WTC11 (cell line): ENCODE results near the gene DNAH1. TPM values are rescaled to one million over a fixed set of nuclear protein-coding genes. Genes with fewer than 3 reads are reported as not detected.

Experiments used
- ATAC-seq: fragments of 200-7000 bp; cut with Tn5 transposase; 2 replicates; pipeline ENCODE4 v1.10.0; 2021; ENCODE audit warnings: mild to moderate bottlenecking, moderate library complexity
- CTCF ChIA-PET: fragments of 300-600 bp; sonication (Branson Sonifier 250); formaldehyde crosslinking; loops from one replicate; lab custom pipeline; 2021; ENCODE audit warnings: antibody characterized with exemption; lab: Charles Lee
- POLR2A ChIA-PET: fragments of 350-600 bp; sonication (Branson Sonifier 250); formaldehyde crosslinking; loops from one replicate; lab custom pipeline; 2021; ENCODE audit warnings: antibody characterized with exemption; lab: Charles Lee
- DNase-seq: peaks from one replicate; pipeline ENCODE4 v3.0.0; 2021; ENCODE audit warnings: low spot score
- H3K27ac Mint-ChIP-seq: 2 replicates; pipeline ENCODE4 v1.8.0; 2021; ENCODE audit warnings: mixed read lengths
- H3K27me3 Mint-ChIP-seq: 2 replicates; pipeline ENCODE4 v1.8.0; 2021; ENCODE audit warnings: low read depth, mild to moderate bottlenecking, moderate library complexity, mixed read lengths
- H3K36me3 Mint-ChIP-seq: 2 replicates; pipeline ENCODE4 v1.8.0; 2021; ENCODE audit warnings: mixed read lengths
- H3K4me1 Mint-ChIP-seq: 2 replicates; pipeline ENCODE4 v1.8.0; 2022; ENCODE audit warnings: mixed read lengths
- H3K4me3 Mint-ChIP-seq: 2 replicates; pipeline ENCODE4 v1.8.0; 2021; ENCODE audit warnings: mild to moderate bottlenecking, moderate library complexity, mixed read lengths
- H3K9me3 Mint-ChIP-seq: 2 replicates; pipeline ENCODE4 v1.8.0; 2021; ENCODE audit warnings: mixed read lengths
- ATF6 ChIP-seq: sonication (generic); formaldehyde crosslinking; IDR thresholded peaks from 2 replicates; pipeline ENCODE4 v1.8.1; 2023; ENCODE audit warnings: mild to moderate bottlenecking, missing genetic modification reagents
- CREM ChIP-seq: sonication (generic); formaldehyde crosslinking; IDR thresholded peaks from 2 replicates; pipeline ENCODE4 v1.8.1; 2022; ENCODE audit warnings: mild to moderate bottlenecking, missing genetic modification reagents, moderate library complexity
- E2F1 ChIP-seq: sonication (generic); formaldehyde crosslinking; IDR thresholded peaks from 2 replicates; pipeline ENCODE4 v1.8.0; 2022; ENCODE audit warnings: mild to moderate bottlenecking, missing genetic modification reagents
- GRHL2 ChIP-seq: fragments of 250-450 bp; sonication (Bioruptor Pico); IDR thresholded peaks from 2 replicates; pipeline ENCODE4 v1.8.0; 2022; ENCODE audit warnings: mild to moderate bottlenecking, moderate library complexity; ENCODE audit not compliant: insufficient replicate concordance, severe bottlenecking
- JAZF1 ChIP-seq: fragments of 250-450 bp; sonication (Bioruptor Pico); IDR thresholded peaks from 2 replicates; pipeline ENCODE4 v1.9.0; 2021; ENCODE audit warnings: moderate library complexity, mild to moderate bottlenecking, inconsistent platforms
- ZNF121 ChIP-seq: sonication (generic); formaldehyde crosslinking; IDR thresholded peaks from 2 replicates; pipeline ENCODE4 v1.8.0; 2023; ENCODE audit warnings: missing genetic modification reagents
- ZNF138 ChIP-seq: sonication (generic); formaldehyde crosslinking; conservative IDR thresholded peaks from 2 replicates; pipeline ENCODE4 v1.8.1; 2022; ENCODE audit warnings: mild to moderate bottlenecking, moderate library complexity, missing genetic modification reagents
- ZNF396 ChIP-seq: fragments of 250-450 bp; sonication (Bioruptor Pico); IDR thresholded peaks from 2 replicates; pipeline ENCODE4 v1.8.0; 2021; ENCODE audit warnings: mild to moderate bottlenecking, moderate library complexity, borderline replicate concordance
- ZNF416 ChIP-seq: fragments of 250-450 bp; sonication (Bioruptor Pico); IDR thresholded peaks from 2 replicates; pipeline ENCODE4 v1.9.0; 2021; ENCODE audit warnings: mild to moderate bottlenecking, inconsistent platforms
- ZNF532 ChIP-seq: fragments of 250-450 bp; sonication (Bioruptor Pico); IDR thresholded peaks from 2 replicates; pipeline ENCODE4 v1.9.0; 2021; ENCODE audit warnings: mild to moderate bottlenecking, borderline replicate concordance
- ZSCAN18 ChIP-seq: fragments of 250-450 bp; sonication (Bioruptor Pico); IDR thresholded peaks from 2 replicates; pipeline ENCODE4 v2.1.2; 2022; ENCODE audit warnings: mild to moderate bottlenecking, moderate library complexity
- total RNA-seq: library from RNA; stranded (reverse); gene quantifications from 3 replicates; pipeline ENCODE4 v1.2.3, GENCODE V29; 2021

DNAH1 gene
- total RNA-seq, 1 experiment from 2014 or later: 1.5 TPM

- no peak for TF ChIP-seq ZNF532 (CRISPR knock-in tag)
- no peak for TF ChIP-seq ZNF121
- TF ChIP-seq GRHL2 (CRISPR knock-in tag): no peak
Measured at GRCh38 chr3:52438579-52439425, 122.7 kb downstream of the DNAH1 start (continued).

GRCh38 chr3:52439426-52440248, 123.5 kb downstream of the DNAH1 start:
- H3K9me3 Mint-ChIP-seq: no peaks in the 10 kb centered on the region
- DNase-seq: no peak

More at GRCh38 chr3:52439426-52440248, 123.5 kb downstream of the DNAH1 start:
- no peaks in the 10 kb centered on the region for H3K36me3 Mint-ChIP-seq
- POLR2A ChIA-PET: no interaction called here
- no peak for TF ChIP-seq ZSCAN18 (CRISPR knock-in tag)
- TF ChIP-seq ZNF138 (CRISPR knock-in tag): no peak
- no peak for TF ChIP-seq CREM
- no peak for TF ChIP-seq JAZF1 (CRISPR knock-in tag)
- TF ChIP-seq E2F1 (CRISPR knock-in tag): no peak
- no peak for TF ChIP-seq ZNF416 (CRISPR knock-in tag)
- TF ChIP-seq ZNF396: no peak
- TF ChIP-seq ATF6 (CRISPR knock-in tag): no peak
- no peak for ATAC-seq
- H3K27me3 Mint-ChIP-seq: no peaks in the 10 kb centered on the region
- H3K4me1 Mint-ChIP-seq: no peaks in the 10 kb centered on the region
- H3K4me3 Mint-ChIP-seq: no peak overlapping the region
- H3K27ac Mint-ChIP-seq: no peak overlapping the region
- CTCF ChIA-PET: interaction anchor here (0.6 to 1.9 kb wide), 7 partner anchors 7 to 359 kb away, joined by 3 to 6 read pairs (median 3); no protein-coding TSS in a partner anchor
